HL-60 (cell line): ENCODE data around the gene HNRNPL.

ENCODE experiments used
- DNase-seq, 2 experiments: peaks; one replicate each; pipeline ENCODE4 v3.0.0-alpha.2; 2010 to 2020; ENCODE audit warnings: low read depth in 1 of 2, low spot score in 1 of 2
- H3K27ac ChIP-seq: fragments of 250-450 bp; sonication (Bioruptor Pico); replicated peaks from 2 replicates; pipeline ENCODE4 v1.5.1; 2020; ENCODE audit warnings: mild to moderate bottlenecking, moderate library complexity
- H3K27me3 ChIP-seq: fragments of 250-450 bp; sonication (Bioruptor Pico); 2 replicates; pipeline ENCODE4 v1.5.1; 2021; ENCODE audit warnings: mild to moderate bottlenecking, moderate library complexity; ENCODE audit not compliant: insufficient read depth, poor library complexity, severe bottlenecking
- H3K4me3 ChIP-seq: replicated peaks from 2 replicates; pipeline ENCODE4 v1.5.1; 2011; ENCODE audit warnings: mild to moderate bottlenecking, control low read depth, low read length; ENCODE audit not compliant: insufficient read depth
- GABPA ChIP-seq: IDR thresholded peaks from 2 replicates; pipeline ENCODE4 v1.6.1; 2012; ENCODE audit warnings: low read depth
- POLR2AphosphoS5 ChIP-seq: IDR thresholded peaks from 2 replicates; pipeline ENCODE4 v1.6.1; 2012; ENCODE audit warnings: low read depth
- SPI1 ChIP-seq: IDR thresholded peaks from 2 replicates; pipeline ENCODE4 v1.6.1; 2012; ENCODE audit warnings: low read depth, mild to moderate bottlenecking, borderline replicate concordance
- long read RNA-seq: library from polyadenylated mRNA; unstranded; transcript quantifications from one replicate; pipeline ENCODE4 v2.0.0, GENCODE V29; 2020
- TF ChIP-seq, protein P1 (sequence below): IDR thresholded peaks from one replicate; pipeline ENCODE4 v1.5.1; 2011; ENCODE audit warnings: low read length, control low read depth, inconsistent platforms; ENCODE audit not compliant: insufficient read depth
- TF ChIP-seq, protein P2 (sequence below): IDR thresholded peaks from 2 replicates; pipeline ENCODE4 v1.6.1; 2012; ENCODE audit warnings: low read depth; ENCODE audit not compliant: insufficient replicate concordance

The HNRNPL gene
- long read RNA-seq, transcript HNRNPL-210 (13 exons, 1,633 nt) = major isoform, 10 of 33 reads
- long read RNA-seq, partial matches to known transcripts = 5 of 33 reads
- long read RNA-seq, other reads (novel, unspliced or antisense) = 10 of 33 reads

- TF ChIP-seq, protein P1, sequence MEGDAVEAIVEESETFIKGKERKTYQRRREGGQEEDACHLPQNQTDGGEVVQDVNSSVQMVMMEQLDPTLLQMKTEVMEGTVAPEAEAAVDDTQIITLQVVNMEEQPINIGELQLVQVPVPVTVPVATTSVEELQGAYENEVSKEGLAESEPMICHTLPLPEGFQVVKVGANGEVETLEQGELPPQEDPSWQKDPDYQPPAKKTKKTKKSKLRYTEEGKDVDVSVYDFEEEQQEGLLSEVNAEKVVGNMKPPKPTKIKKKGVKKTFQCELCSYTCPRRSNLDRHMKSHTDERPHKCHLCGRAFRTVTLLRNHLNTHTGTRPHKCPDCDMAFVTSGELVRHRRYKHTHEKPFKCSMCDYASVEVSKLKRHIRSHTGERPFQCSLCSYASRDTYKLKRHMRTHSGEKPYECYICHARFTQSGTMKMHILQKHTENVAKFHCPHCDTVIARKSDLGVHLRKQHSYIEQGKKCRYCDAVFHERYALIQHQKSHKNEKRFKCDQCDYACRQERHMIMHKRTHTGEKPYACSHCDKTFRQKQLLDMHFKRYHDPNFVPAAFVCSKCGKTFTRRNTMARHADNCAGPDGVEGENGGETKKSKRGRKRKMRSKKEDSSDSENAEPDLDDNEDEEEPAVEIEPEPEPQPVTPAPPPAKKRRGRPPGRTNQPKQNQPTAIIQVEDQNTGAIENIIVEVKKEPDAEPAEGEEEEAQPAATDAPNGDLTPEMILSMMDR = no peak
- TF ChIP-seq POLR2AphosphoS5 (peak; percentile 92), GABPA (peak; percentile 34)
- Histone ChIP-seq H3K4me3 (peak within 1 kb of the TSS; percentile 64), H3K27ac (peak within 1 kb of the TSS; percentile 90), H3K27me3 (no peaks in the 10 kb centered on the region)
- peak in 1 of 2 experiments; percentile 100 for DNase-seq
These were observed at the start of gene HNRNPL for GRCh38 chr19:38849860-38850435. Gene HNRNPL (minus strand): TSS chr19:38849986. CDS start chr19:38849966, 20 bp downstream.

DNA sequence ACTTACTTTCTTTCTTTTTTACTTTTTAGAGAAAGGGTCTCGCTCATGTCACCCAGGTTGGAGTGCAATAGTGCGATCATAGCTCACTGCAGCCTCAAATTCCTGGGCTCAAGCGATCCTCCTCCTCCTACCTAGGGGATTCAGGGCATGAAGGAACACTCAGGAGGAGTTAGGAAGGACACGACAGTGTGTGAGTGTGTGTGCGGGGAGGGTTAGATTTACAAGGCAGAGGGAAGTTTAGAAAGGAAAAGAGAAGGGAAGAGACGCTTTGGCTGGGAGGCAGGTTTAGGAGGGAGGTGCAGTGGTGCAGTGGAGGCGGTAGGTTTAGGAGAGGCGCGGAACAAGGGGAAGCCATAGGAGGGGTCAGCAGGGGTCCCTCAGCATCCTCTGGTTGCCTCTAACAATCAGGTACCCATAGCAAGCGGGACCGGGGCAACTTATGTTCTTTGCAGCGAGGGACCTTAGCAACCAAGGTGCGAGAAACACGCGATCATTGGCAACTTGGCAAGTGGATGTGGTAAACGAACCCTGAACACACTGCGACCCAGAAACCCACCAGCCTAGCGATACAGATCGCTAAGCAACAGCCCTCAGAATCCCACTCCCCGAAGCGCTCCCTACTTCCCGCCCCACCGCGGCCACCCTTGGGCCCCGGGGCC, 49.1 kb upstream of the HNRNPL start:
- H3K27me3 ChIP-seq = no peaks in the 10 kb centered on the region
- DNase-seq = peak in 1 of 2 experiments; percentile 2
- no peak for TF ChIP-seq POLR2AphosphoS5
- TF ChIP-seq SPI1 = no peak
- TF ChIP-seq, protein P1 = no peak
- TF ChIP-seq, protein P2, sequence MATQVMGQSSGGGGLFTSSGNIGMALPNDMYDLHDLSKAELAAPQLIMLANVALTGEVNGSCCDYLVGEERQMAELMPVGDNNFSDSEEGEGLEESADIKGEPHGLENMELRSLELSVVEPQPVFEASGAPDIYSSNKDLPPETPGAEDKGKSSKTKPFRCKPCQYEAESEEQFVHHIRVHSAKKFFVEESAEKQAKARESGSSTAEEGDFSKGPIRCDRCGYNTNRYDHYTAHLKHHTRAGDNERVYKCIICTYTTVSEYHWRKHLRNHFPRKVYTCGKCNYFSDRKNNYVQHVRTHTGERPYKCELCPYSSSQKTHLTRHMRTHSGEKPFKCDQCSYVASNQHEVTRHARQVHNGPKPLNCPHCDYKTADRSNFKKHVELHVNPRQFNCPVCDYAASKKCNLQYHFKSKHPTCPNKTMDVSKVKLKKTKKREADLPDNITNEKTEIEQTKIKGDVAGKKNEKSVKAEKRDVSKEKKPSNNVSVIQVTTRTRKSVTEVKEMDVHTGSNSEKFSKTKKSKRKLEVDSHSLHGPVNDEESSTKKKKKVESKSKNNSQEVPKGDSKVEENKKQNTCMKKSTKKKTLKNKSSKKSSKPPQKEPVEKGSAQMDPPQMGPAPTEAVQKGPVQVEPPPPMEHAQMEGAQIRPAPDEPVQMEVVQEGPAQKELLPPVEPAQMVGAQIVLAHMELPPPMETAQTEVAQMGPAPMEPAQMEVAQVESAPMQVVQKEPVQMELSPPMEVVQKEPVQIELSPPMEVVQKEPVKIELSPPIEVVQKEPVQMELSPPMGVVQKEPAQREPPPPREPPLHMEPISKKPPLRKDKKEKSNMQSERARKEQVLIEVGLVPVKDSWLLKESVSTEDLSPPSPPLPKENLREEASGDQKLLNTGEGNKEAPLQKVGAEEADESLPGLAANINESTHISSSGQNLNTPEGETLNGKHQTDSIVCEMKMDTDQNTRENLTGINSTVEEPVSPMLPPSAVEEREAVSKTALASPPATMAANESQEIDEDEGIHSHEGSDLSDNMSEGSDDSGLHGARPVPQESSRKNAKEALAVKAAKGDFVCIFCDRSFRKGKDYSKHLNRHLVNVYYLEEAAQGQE = no peak
- TF ChIP-seq GABPA = no peak
- H3K27ac ChIP-seq = peak overlapping the region; percentile 61
- peak overlapping the region; percentile 98 for H3K4me3 ChIP-seq

- DNase-seq = no peak
These were observed 45.2 kb upstream of the HNRNPL start for GRCh38 chr19:38894968-38895367.

More at GRCh38 chr19:38894968-38895367, 45.2 kb upstream of the HNRNPL start:
- Histone ChIP-seq H3K27me3 (no peaks in the 10 kb centered on the region), H3K27ac (no peak overlapping the region), H3K4me3 (no peak overlapping the region)
- TF ChIP-seq GABPA (no peak), SPI1 (no peak), POLR2AphosphoS5 (no peak)
- TF ChIP-seq, protein P2 = no peak
- TF ChIP-seq, protein P1 = no peak
